ENCODE results near the gene SIT1.

The SIT1 gene

DNA sequence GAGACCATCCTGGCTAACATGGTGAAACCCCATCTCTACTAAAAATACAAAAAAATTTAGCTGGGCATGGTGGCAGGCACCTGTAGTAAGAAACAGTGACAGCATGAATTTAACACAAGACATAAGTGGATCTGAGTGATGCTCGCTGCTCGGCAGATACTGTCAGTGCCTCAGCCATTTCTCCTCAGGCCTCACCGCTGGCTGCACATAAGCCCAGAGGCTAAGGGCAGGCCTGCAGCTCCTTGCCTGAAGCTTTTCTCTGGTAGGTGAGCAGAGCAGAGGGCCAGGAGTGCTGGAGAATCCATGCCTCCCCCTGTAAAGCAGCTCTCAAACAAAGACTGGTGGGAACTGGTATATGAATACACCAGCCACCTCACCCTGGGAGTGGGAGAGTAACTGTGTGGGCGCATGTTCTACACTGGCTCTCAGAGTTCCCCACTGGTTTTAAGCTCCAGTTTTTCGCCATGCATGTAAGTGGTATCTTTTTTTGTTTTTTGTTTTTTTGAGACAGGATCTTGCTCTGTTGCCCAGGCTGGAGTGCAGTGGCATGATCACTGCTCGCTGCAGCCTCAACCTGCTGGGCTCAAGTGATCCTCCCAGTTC is 22.2 kb downstream of the SIT1 start:
- no peak overlapping the region for H3K27ac ChIP-seq
- ChIA-PET CTCF (interaction anchor here (0.5 to 1.0 kb wide), 3 partner anchors 17 to 157 kb away, joined by 3 to 12 read pairs (median 3); no protein-coding TSS in a partner anchor), POLR2A (ENCODE audit: low non-redundant PET) (no interaction called here)
- no peak for DNase-seq (ENCODE audit: low spot score)
- TF ChIP-seq, protein P1, sequence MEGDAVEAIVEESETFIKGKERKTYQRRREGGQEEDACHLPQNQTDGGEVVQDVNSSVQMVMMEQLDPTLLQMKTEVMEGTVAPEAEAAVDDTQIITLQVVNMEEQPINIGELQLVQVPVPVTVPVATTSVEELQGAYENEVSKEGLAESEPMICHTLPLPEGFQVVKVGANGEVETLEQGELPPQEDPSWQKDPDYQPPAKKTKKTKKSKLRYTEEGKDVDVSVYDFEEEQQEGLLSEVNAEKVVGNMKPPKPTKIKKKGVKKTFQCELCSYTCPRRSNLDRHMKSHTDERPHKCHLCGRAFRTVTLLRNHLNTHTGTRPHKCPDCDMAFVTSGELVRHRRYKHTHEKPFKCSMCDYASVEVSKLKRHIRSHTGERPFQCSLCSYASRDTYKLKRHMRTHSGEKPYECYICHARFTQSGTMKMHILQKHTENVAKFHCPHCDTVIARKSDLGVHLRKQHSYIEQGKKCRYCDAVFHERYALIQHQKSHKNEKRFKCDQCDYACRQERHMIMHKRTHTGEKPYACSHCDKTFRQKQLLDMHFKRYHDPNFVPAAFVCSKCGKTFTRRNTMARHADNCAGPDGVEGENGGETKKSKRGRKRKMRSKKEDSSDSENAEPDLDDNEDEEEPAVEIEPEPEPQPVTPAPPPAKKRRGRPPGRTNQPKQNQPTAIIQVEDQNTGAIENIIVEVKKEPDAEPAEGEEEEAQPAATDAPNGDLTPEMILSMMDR (conservative IDR thresholded peaks at IDR 0.05; ENCODE audit: low read depth): no peak

DNA sequence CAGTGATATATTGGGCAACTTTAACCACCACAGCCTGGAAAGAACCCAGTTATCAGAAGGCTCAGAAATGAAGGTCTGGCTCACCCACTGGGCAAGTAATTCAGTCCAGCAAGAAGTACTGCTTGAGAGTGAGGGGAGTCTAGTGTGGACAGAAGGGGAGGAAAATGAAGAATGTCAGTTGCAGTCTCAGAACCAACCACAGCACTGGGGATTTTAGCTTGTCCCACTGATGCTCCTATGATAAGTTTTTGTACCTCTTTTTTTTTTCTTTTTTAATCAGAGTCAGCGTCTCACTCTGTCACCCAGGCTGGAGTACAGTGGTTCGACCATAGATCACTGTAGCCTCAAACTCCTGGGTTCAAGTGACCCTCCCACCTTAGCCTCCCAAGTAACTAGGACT is 23.2 kb downstream of the SIT1 start:
- TF ChIP-seq, protein P1 (conservative IDR thresholded peaks at IDR 0.05; ENCODE audit: low read depth): no peak
- CTCF ChIA-PET: interaction anchor here (0.6 kb wide), 1 partner anchor 24 kb away, joined by 3 read pairs; no protein-coding TSS in a partner anchor
- POLR2A ChIA-PET (ENCODE audit: low non-redundant PET): no interaction called here
- H3K27ac ChIP-seq: no peak overlapping the region
- DNase-seq (ENCODE audit: low spot score): no peak

DNA sequence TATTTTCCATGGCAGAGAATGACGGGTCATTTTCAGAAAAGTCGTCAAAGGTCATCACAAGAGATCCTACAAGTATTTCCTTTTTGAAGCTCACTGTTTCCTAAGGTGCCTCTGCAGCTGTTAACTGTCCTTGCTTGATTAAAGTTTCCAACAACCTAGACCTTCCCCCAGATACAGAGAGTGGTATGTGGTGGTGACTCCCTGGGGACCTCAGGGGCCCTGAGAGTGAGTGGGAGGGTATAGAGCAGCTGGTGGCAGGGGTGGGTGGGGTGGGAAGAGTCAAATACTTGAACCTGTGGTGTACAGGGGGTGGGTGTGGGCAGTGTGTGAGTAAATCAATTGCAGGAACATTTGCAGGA is 31.0 kb downstream of the SIT1 start:
- no peak for DNase-seq (ENCODE audit: low spot score)
- TF ChIP-seq, protein P1 (conservative IDR thresholded peaks at IDR 0.05; ENCODE audit: low read depth): no peak
- H3K27ac ChIP-seq: no peak overlapping the region
- ChIA-PET POLR2A (ENCODE audit: low non-redundant PET) (no interaction called here), CTCF (interaction anchor here (0.5 to 1.4 kb wide), 3 partner anchors 9 to 32 kb away, joined by 3 to 5 read pairs (median 4); no protein-coding TSS in a partner anchor)

DNA sequence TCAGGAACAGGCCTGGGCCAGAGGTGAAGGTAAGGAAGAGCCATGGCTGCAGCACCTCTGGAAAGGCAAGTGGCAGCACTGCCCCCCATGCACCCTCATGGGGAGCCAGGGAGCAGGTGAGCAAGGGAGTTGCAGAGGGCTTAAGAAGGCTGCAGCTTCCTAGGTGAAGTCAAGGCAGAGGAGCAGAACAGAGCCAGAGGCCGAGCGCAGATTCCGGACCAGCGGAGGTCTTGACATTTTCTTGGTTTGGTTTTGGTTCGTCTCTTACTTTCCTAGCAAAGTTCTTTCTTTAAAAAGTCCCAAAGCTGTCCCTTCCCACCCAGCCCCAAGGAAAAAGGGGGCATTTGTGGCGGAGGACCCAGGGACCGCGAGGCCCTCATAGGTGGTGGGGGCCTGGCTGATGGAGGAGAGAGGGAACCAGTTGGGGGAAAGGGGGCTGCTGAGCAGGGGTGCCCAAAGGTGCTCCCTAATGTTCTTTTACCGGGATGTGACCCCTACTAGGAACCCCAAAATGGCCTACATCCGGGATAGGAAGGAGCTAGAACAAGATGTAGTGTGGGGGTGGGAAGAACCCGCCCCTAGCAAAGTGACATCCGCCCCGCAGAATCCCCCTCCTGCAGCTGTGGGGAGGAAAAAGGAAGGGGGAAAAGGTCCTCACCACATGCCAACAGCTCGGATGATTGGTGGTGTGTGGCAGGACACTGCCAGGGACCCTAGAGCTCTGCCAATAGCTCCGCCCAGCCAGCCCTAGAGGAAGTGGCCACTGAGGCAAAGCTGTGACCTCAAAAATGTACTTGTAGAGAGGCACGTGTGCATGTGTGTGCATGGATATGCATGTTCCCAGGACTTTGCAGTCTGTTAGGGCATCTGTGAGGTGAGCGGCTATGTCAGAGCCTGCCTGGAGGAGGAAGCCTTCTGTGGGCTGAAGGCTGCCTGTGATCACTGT is 31.6 kb downstream of the SIT1 start:
- no peak for DNase-seq (ENCODE audit: low spot score)
- CTCF ChIA-PET: interaction anchor here (0.6 to 1.4 kb wide), 4 partner anchors 8 to 411 kb away, joined by 3 to 5 read pairs (median 3); no protein-coding TSS in a partner anchor
- H3K27ac ChIP-seq: no peak overlapping the region
- POLR2A ChIA-PET (ENCODE audit: low non-redundant PET): no interaction called here
- TF ChIP-seq, protein P1 (conservative IDR thresholded peaks at IDR 0.05; ENCODE audit: low read depth): no peak

DNA sequence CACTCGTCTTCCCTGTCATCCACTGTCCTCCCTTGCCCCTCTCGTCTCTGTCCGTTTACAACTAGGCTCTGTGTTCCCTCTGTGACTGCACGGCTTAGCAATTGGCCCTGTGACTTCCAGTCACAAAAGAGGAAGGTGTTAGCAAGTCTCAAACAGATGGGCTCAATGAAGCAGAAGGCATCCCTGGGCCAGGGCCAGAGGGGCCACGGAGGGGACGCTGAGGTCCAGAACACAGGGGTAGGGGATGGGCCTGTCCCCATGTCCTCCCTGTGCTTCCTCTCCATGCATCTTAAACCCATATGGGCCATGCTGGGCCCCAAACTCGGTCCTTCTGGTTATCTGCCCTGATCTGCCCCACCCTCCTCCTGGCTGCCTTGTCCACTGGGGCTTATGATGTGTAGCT is 32.4 kb downstream of the SIT1 start, which contains the start of gene CD72:
TSS of gene CD72 (minus strand) at position 89 of the 403 bp plus-strand sequence. CDS start 110 bp downstream, outside the sequence.
- ChIA-PET CTCF (no interaction called here), POLR2A (ENCODE audit: low non-redundant PET) (no interaction called here)
- DNase-seq (ENCODE audit: low spot score): no peak
- TF ChIP-seq, protein P1 (conservative IDR thresholded peaks at IDR 0.05; ENCODE audit: low read depth): no peak
- no peak within 1 kb of the TSS for H3K27ac ChIP-seq

DNA sequence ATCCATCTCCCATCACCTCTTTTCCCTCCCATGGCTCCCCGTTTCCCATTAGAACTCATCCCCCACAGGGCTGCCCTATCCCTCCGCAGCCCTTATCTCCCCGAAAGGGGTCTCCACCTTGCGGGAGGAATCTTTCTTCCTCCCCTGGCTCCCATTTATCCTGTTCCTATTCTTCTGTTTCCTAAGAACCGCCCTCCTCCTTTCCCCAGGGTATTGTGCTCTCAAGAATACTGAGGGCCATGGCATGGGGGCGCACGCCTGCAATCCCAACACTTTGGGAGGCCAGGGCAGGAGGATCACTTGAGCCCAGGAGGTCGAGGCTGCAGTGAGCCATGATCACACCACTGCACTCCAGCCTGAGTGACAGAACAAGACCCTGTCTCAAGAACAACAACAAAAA is 33.2 kb downstream of the SIT1 start:
- no peak for DNase-seq (ENCODE audit: low spot score)
- TF ChIP-seq, protein P1 (conservative IDR thresholded peaks at IDR 0.05; ENCODE audit: low read depth): no peak
- CTCF ChIA-PET: interaction anchor here (0.6 kb wide), 1 partner anchor 40 kb away, joined by 3 read pairs; the partner anchor contains the start of gene RMRP
- no peak overlapping the region for H3K27ac ChIP-seq
- POLR2A ChIA-PET (ENCODE audit: low non-redundant PET): no interaction called here
